Measurements from ENCODE around the gene CHN2.
"Not testable (repeated sequence)": the region's sequence is repeated elsewhere in the genome, so short reads cannot be mapped to it uniquely, and the experiment has no call there.

Gene CHN2

GRCh38 chr7:29496355-29497020 is 301.9 kb downstream of the CHN2 start:
- no peak for DNase-seq (ENCODE audit: low spot score)

DNA sequence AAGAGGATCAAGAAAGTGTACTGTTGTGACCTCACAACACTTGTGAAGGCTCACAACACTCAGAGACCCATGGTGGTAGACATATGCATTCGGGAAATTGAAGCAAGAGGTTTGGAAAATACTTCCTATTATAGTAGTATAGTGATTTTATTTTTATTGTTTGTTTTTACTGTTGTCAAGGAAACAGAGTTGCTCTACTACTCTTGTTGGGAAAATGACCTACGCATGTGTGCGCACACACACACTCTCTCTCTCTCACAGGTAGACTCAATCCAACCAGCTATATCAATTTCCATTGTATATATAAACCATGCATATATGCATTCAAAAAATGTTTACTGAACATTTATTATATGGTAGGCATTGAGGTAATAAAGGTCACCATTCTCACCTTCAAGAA is 305.4 kb downstream of the CHN2 start:
- no peak for DNase-seq (ENCODE audit: low spot score)

DNA sequence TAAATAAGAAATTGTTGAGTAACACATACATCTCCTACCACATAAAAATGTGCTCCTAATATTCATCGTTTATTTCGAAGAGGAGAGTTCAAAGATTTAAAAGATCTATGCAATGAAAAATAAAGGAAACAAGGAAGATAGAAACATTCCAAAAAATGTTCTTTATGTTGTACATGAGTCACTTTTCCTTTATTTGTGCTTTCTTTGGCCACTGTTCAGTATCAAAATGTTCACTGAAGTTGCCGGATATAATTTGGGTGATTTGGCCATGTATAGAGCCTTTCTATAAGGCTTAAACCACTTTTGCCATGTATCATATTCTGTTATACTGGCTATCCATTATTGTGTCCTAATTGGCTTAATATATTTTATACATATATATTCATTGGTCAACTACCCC is 306.1 kb downstream of the CHN2 start:
- no peak for DNase-seq (ENCODE audit: low spot score)

DNA sequence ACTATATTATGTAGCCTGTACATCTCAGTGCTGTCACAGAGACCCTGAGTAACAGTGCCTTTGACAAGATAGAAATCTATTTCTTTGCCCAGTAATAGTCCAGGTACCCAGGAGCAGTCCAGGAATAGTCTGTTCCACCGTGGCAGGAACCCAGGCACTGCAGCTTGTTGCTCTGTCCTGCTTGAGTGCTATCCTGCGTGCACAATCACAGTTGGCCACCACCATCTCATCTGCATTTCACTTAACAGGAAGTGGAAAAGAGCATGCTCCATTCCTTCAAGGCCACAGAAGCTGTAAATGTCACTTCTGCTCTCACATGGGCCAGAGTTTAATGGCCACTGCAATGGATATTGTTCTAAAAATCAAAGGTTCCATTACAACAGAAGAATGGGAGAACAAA is 307.6 kb downstream of the CHN2 start:
- DNase-seq (ENCODE audit: low spot score): no peak

GRCh38 chr7:29505931-29506330 is 311.4 kb downstream of the CHN2 start:
- no peak for DNase-seq (ENCODE audit: low spot score)

GRCh38 chr7:29508608-29509007 is 314.0 kb downstream of the CHN2 start:
- DNase-seq (ENCODE audit: low spot score): no peak

DNA sequence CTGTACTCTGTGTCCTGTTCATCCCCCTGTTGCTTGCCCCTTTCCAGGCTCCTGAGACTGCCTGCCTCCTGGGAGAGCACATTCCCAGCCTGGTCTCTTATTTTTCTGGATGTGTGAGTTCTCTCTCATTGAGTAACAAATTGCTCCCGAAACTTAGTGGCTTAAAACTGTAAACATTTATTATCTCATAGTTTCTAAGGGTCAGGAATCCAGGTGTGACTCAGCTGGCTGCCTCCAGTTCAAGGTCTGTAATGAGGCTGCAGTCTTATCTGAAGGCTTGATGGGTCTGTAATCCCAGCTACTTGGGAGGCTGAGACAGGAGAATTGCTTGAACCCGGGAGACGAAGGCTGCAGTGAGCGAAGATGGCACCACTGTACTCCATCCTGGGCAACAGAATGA is 315.5 kb downstream of the CHN2 start:
- no peak for DNase-seq (ENCODE audit: low spot score)

GRCh38 chr7:29511337-29511736 is 316.8 kb downstream of the CHN2 start:
- DNase-seq (ENCODE audit: low spot score): no peak

- no peak for DNase-seq (ENCODE audit: low spot score)
Observed at GRCh38 chr7:29511851-29512250, 317.3 kb downstream of the CHN2 start.

DNA sequence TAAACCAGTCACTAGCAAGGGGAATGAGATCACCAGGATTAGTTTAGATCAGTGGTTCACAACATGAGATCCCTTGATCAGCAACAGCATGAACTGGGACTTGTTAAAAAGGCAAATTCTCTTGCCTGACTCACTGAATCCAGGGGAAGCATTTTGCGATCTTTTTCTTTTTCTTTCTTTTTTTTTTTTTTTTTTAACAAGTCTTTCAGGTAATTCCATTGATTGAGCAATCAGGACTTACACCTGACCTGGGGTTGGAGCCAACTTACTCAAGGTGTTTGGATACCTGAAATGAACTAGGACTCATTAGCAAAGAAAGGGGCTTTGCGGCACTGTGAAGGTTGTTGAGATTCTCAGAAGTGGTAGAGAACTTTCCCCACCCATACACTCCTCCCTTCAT is 321.9 kb downstream of the CHN2 start:
- no peak for DNase-seq (ENCODE audit: low spot score)

DNA sequence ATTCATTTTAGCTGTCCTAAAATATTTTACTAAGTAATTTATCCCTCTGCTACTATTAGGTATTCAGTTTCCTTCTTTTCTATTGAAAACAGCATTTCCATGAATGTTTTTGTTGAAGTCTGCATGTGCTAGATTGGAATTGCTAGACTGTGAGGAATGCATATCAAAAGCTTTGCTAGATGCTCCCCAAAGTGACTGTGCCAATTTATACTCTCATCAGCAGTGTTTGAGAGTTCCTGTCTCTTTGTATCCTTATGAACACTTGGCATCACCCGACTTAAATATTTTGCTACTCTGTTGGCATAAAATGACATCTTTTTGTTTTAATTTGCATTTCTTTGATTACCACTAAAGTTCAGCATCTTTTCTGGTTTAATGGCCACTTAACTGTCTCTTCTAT is 324.0 kb downstream of the CHN2 start:
- no peak for DNase-seq (ENCODE audit: low spot score)

DNA sequence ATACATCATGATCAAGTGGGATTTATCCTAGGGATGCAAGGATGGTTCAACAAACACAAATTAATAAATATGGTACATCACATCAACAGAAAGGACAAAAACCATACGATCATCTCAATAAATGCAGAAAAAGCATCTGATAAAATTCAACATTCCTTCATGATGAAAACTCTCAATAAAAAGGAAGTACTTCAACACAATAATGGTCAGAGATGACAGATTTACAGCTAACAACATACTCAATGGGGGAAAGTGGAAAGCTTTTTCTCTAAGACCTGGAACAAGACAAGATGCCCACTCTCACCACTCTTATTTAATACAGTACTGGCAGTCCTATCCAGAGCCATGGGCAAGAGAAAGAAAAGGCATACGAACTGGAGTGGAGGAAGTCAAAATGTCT is 329.2 kb downstream of the CHN2 start:
- no peak for DNase-seq (ENCODE audit: low spot score)

GRCh38 chr7:29527505-29528108 is 333.0 kb downstream of the CHN2 start:
- DNase-seq (ENCODE audit: low spot score): no peak

DNA sequence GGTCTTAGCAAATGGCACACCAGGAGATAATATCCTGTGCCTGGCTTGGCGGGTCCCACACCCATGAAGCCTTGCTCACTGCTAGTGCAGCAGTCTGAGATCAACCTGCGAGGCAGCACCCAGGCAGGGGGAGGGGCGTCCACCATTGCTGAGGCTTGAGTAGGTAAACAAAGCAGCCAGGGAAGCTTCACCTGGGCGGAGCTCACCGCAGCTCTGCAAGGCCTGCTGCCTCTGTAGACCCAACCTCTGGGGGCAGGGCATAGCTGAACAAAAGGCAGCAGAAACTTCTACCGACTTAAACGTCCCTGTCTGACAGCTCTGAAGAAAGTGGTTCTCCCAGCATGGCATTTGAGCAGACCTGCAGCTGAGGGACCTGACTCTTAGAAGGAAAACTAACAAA is 334.0 kb downstream of the CHN2 start:
- not testable (repeated sequence) for DNase-seq (ENCODE audit: low spot score)

Data from D341Med (cell line).